H1 (cell line): ENCODE data around the gene KLHL21. TPM values are rescaled to one million over a fixed set of nuclear protein-coding genes. Genes with fewer than 3 reads are reported as not detected.

Experiments
- CTCF ChIA-PET: fragments of 300-600 bp; sonication (Branson Sonifier 250); formaldehyde crosslinking; loops from one replicate; lab custom pipeline; 2021; ENCODE audit not compliant: partially characterized antibody; lab: Charles Lee
- POLR2A ChIA-PET: fragments of 300-600 bp; sonication (Branson Sonifier 250); formaldehyde crosslinking; loops from one replicate; lab custom pipeline; 2021; ENCODE audit warnings: inconsistent platforms; ENCODE audit not compliant: partially characterized antibody; lab: Charles Lee
- DNase-seq, 2 experiments: peaks; one replicate each; pipeline versions ENCODE4 v3.0.0 to v3.0.0-alpha.2; 2010 to 2022; ENCODE audit warnings: low spot score in 2 of 2, low read depth in 1 of 2, mixed read lengths in 1 of 2
- FAIRE-seq: peaks from 2 replicates; lab custom pipeline; 2011; peaks lifted over from hg19 to GRCh38; lab: Jason Lieb, UNC
- H2AFZ ChIP-seq: 2 replicates; pipeline ENCODE4 v1.8.1; 2012; ENCODE audit warnings: low read length, inconsistent platforms
- H2AK5ac ChIP-seq: 2 replicates; pipeline ENCODE4 v1.6.1; 2013; ENCODE audit warnings: low read depth, low read length
- H2BK120ac ChIP-seq: replicated peaks from 2 replicates; pipeline ENCODE3; 2013; ENCODE audit warnings: low read depth, low read length, inconsistent platforms
- H2BK12ac ChIP-seq: 2 replicates; pipeline ENCODE4 v1.6.1; 2013; ENCODE audit warnings: low read depth, low read length
- H2BK15ac ChIP-seq: 2 replicates; pipeline ENCODE4 v1.6.1; 2013; ENCODE audit warnings: low read length
- H2BK20ac ChIP-seq: 2 replicates; pipeline ENCODE4 v1.6.1; 2013; ENCODE audit warnings: low read length
- H2BK5ac ChIP-seq: 2 replicates; pipeline ENCODE4 v1.6.1; 2013; ENCODE audit warnings: low read depth, low read length
- H3K14ac ChIP-seq: 2 replicates; pipeline ENCODE4 v1.6.1; 2013; ENCODE audit warnings: inconsistent platforms; ENCODE audit not compliant: insufficient read length
- H3K18ac ChIP-seq: 2 replicates; pipeline ENCODE4 v1.6.1; 2013; ENCODE audit warnings: low read length; ENCODE audit errors: extremely low read depth
- H3K23ac ChIP-seq: 2 replicates; pipeline ENCODE4 v1.6.1; 2013; ENCODE audit warnings: inconsistent platforms; ENCODE audit not compliant: insufficient read length
- H3K23me2 ChIP-seq: 2 replicates; pipeline ENCODE4 v1.6.1; 2013; ENCODE audit warnings: low read depth, low read length
- H3K27ac ChIP-seq: 2 replicates; pipeline ENCODE4 v1.6.1; 2011; ENCODE audit warnings: low read depth, low read length, inconsistent platforms
- H3K27me3 ChIP-seq, 4 experiments: replicated peaks in 1 of 4; 1 replicate in 1 of 4; 2 replicates in 3 of 4; pipeline versions ENCODE4 v1.6.1 to v1.8.1; 2011 to 2013; ENCODE audit warnings: low read length in 3 of 4, mild to moderate bottlenecking in 3 of 4, inconsistent platforms in 2 of 4, mixed read lengths in 2 of 4, moderate library complexity in 1 of 4; ENCODE audit not compliant: control insufficient read depth in 3 of 4, insufficient read depth in 3 of 4; ENCODE audit errors: extremely low read depth in 1 of 4
- H3K36me3 ChIP-seq, 4 experiments: 2 replicates each; pipeline versions ENCODE4 v1.6.1 to v1.8.1; 2011 to 2013; ENCODE audit warnings: mild to moderate bottlenecking in 4 of 4, low read length in 3 of 4, moderate library complexity in 2 of 4, control low read depth in 1 of 4, inconsistent platforms in 1 of 4; ENCODE audit not compliant: insufficient read depth in 4 of 4, control insufficient read depth in 2 of 4
- H3K4ac ChIP-seq: replicated peaks from 2 replicates; pipeline ENCODE3; 2013; ENCODE audit warnings: low read length, low read depth, mixed read lengths, inconsistent platforms; ENCODE audit not compliant: insufficient read length
- H3K4me1 ChIP-seq, 4 experiments: replicated peaks in 1 of 4; 1 replicate in 1 of 4; 2 replicates in 3 of 4; pipeline versions ENCODE4 v1.6.1 to v1.8.1; 2011 to 2013; ENCODE audit warnings: low read length in 3 of 4, inconsistent platforms in 2 of 4, mixed read lengths in 1 of 4; ENCODE audit not compliant: insufficient read depth in 4 of 4, control insufficient read depth in 3 of 4
- H3K4me2 ChIP-seq, 2 experiments: 2 replicates each; pipeline versions ENCODE4 v1.6.1 to v1.8.1; 2011 to 2013; ENCODE audit warnings: low read depth in 2 of 2, low read length in 2 of 2, control low read depth in 1 of 2, inconsistent platforms in 1 of 2, mild to moderate bottlenecking in 1 of 2; ENCODE audit not compliant: insufficient read depth in 1 of 2
- H3K4me3 ChIP-seq, 4 experiments: fragments of 200-600, 300-600 bp in 1 of 4; sonication (generic), shearing (Covaris generic), sonication (Bioruptor Twin) in 1 of 4; 2 replicates each; pipeline versions ENCODE4 v1.5.1 to v1.8.1; 2011 to 2016; ENCODE audit warnings: low read length in 4 of 4, low read depth in 3 of 4, control low read depth in 2 of 4, inconsistent platforms in 2 of 4, mild to moderate bottlenecking in 2 of 4, mixed read lengths in 1 of 4, moderate library complexity in 1 of 4; ENCODE audit not compliant: insufficient read depth in 2 of 4; ENCODE audit errors: extremely low read depth in 1 of 4
- H3K56ac ChIP-seq: replicated peaks from 2 replicates; pipeline ENCODE3; 2013; ENCODE audit warnings: low read depth, mild to moderate bottlenecking, mixed read lengths, low read length, inconsistent platforms; ENCODE audit not compliant: insufficient read length
- H3K79me1 ChIP-seq: 2 replicates; pipeline ENCODE4 v1.6.1; 2013; ENCODE audit warnings: low read depth, low read length, control low read depth
- H3K79me2 ChIP-seq, 2 experiments: 2 replicates each; pipeline versions ENCODE4 v1.6.1 to v1.8.1; 2012 to 2013; ENCODE audit warnings: low read length in 2 of 2, mild to moderate bottlenecking in 2 of 2, inconsistent platforms in 1 of 2; ENCODE audit not compliant: insufficient read depth in 2 of 2, control insufficient read depth in 1 of 2
- H3K9ac ChIP-seq, 4 experiments: replicated peaks in 1 of 4; 1 replicate in 1 of 4; 2 replicates in 3 of 4; pipeline versions ENCODE4 v1.6.1 to v1.8.1; 2011 to 2013; ENCODE audit warnings: low read depth in 3 of 4, low read length in 3 of 4, control low read depth in 2 of 4, mild to moderate bottlenecking in 2 of 4, moderate library complexity in 2 of 4, inconsistent platforms in 1 of 4; ENCODE audit errors: extremely low read depth in 1 of 4
- H3K9me3 ChIP-seq, 2 experiments: 2 replicates each; pipeline versions ENCODE4 v1.6.1 to v1.8.1; 2012 to 2013; ENCODE audit warnings: mild to moderate bottlenecking in 2 of 2, moderate library complexity in 2 of 2, control low read depth in 1 of 2, inconsistent platforms in 1 of 2, low read depth in 1 of 2, low read length in 1 of 2, mixed read lengths in 1 of 2; ENCODE audit not compliant: insufficient read depth in 2 of 2
- H4K20me1 ChIP-seq, 2 experiments: replicated peaks in 1 of 2; 2 replicates each; pipeline versions ENCODE3 to v1.8.1; 2011 to 2013; ENCODE audit warnings: inconsistent platforms in 2 of 2, low read length in 2 of 2, mild to moderate bottlenecking in 1 of 2; ENCODE audit not compliant: insufficient read depth in 2 of 2, control insufficient read depth in 1 of 2
- H4K5ac ChIP-seq: 2 replicates; pipeline ENCODE4 v1.6.1; 2013; ENCODE audit warnings: low read length, low read depth, mixed read lengths, inconsistent platforms; ENCODE audit not compliant: insufficient read length
- H4K8ac ChIP-seq: 2 replicates; pipeline ENCODE4 v1.8.0; 2013; ENCODE audit warnings: mild to moderate bottlenecking, moderate library complexity, low read length, inconsistent platforms; ENCODE audit not compliant: insufficient read depth; ENCODE audit errors: extremely low read depth
- H4K91ac ChIP-seq: replicated peaks from 2 replicates; pipeline ENCODE3; 2013; ENCODE audit warnings: low read length, mixed read lengths, inconsistent platforms; ENCODE audit not compliant: insufficient read length
- CHD1 ChIP-seq: IDR thresholded peaks from 2 replicates; pipeline ENCODE4 v1.6.1; 2012; ENCODE audit warnings: low read depth, low read length, improper control_type of control experiment
- EGR1 ChIP-seq: IDR thresholded peaks from 2 replicates; pipeline ENCODE4 v1.6.1; 2011; ENCODE audit warnings: low read depth, low read length, borderline replicate concordance
- HDAC6 ChIP-seq: IDR thresholded peaks from one replicate; pipeline ENCODE4 v1.7.1; 2012; ENCODE audit warnings: low read depth, mild to moderate bottlenecking, inconsistent platforms, low read length, moderate library complexity
- RNF2 ChIP-seq: fragments of 200-900, 300-1000 bp; sonication (generic); IDR thresholded peaks from 2 replicates; pipeline ENCODE4 v1.7.1; 2016; ENCODE audit warnings: borderline replicate concordance, low read depth, mild to moderate bottlenecking, antibody characterized with exemption, low read length; ENCODE audit not compliant: poor library complexity, severe bottlenecking; ENCODE audit errors: missing control alignments
- TBP ChIP-seq: IDR thresholded peaks from 2 replicates; pipeline ENCODE4 v1.6.1; 2011; ENCODE audit warnings: low read depth, low read length, improper control_type of control experiment
- TEAD4 ChIP-seq: IDR thresholded peaks from 2 replicates; pipeline ENCODE4 v1.6.1; 2012; ENCODE audit warnings: low read depth, low read length, inconsistent platforms, mixed read lengths
- YY1 ChIP-seq: IDR thresholded peaks from 2 replicates; pipeline ENCODE4 v1.6.1; 2011; ENCODE audit warnings: low read depth, mild to moderate bottlenecking, low read length
- WGBS, 2 experiments: shearing (Covaris generic) in 1 of 2; methylation state at CpG; one replicate each; pipeline versions ENCODE4 v1.1.6 to v1.1.7; 2013 to 2015; ENCODE audit warnings: low lambda C conversion rate in 2 of 2, mixed read lengths in 2 of 2, inconsistent platforms in 1 of 2, low coverage in 1 of 2, missing lambda C conversion rate in 1 of 2; ENCODE audit not compliant: insufficient replicate concordance in 2 of 2, insufficient coverage in 1 of 2, insufficient read length in 1 of 2; ENCODE audit errors: extremely low coverage in 1 of 2, missing lambda C conversion rate in 1 of 2; 5-methylcytosine and 5-hydroxymethylcytosine counted together
- polyA plus RNA-seq, 7 experiments: library from polyadenylated mRNA; depleted of rRNA in 3 of 7; stranded (reverse) in 5 of 7; unstranded in 2 of 7; fragments of >200 nt in 5 of 7; fragments of 200-250 nt in 2 of 7; gene quantifications; 1 replicate in 5 of 7; 2 replicates in 1 of 7; 4 replicates in 1 of 7; pipeline versions ENCODE4 v1.2.1 to v1.2.3, GENCODE V29; 2011 to 2013; ENCODE audit warnings: missing spikeins in 2 of 7, mixed read lengths in 2 of 7
- total RNA-seq: library from RNA; stranded (reverse); fragmentation: NEBNext Ultra II Directional; extraction: Animal tissue kit (Norgen Biotek cat#: 25700); gene quantifications from 2 replicates; pipeline ENCODE4 v1.2.1, GENCODE V29; 2021

Gene KLHL21
- total and polyA plus RNA-seq, 2 of the 8 experiments (the other 6 are each of a cell fraction or from before 2014, with no cell fraction given): 11.9 to 22.3 TPM

- peaks cover 13 to 56% (median 32%) of the 10 kb centered on the region in 4 experiments for H3K36me3 ChIP-seq
- H4K8ac ChIP-seq: no peak overlapping the region
- no peak for DNase-seq
- no peak overlapping the region for H3K9ac ChIP-seq
- H3K9me3 ChIP-seq: no peaks in the 10 kb centered on the region
- CTCF ChIA-PET: interaction anchor here (0.6 to 4.7 kb wide), 9 partner anchors 9 to 132 kb away, joined by 3 to 21 read pairs (median 4); partner anchors contain the start of gene PLEKHG5
- H3K23ac ChIP-seq: no peak overlapping the region
- peaks cover 0 to 48% of the 10 kb centered on the region in 2 experiments; a peak in 3 of 4 replicates for H3K79me2 ChIP-seq
- POLR2A ChIA-PET: interaction anchor here (1.8 to 14.3 kb wide), 5 partner anchors 8 to 23 kb away, joined by 6 to 175 read pairs (median 13); partner anchors contain the start of genes KLHL21 and PHF13
- H2BK20ac ChIP-seq: no peak overlapping the region
- H3K4ac ChIP-seq: no peak overlapping the region
- no peaks in the 10 kb centered on the region for H3K27me3 ChIP-seq
- no peak overlapping the region for H3K4me2 ChIP-seq
- H3K4me1 ChIP-seq: 0 out of 7 replicates have a peak, but pooled peaks cover 0 to 2% (median 0%) of the 10 kb centered on the region in 4 experiments
- FAIRE-seq: no peak
- no peak overlapping the region for H3K14ac ChIP-seq
- no peak overlapping the region for H3K56ac ChIP-seq
- H2AFZ ChIP-seq: no peak overlapping the region
- no peak overlapping the region for H2BK5ac ChIP-seq
- H2AK5ac ChIP-seq: no peak overlapping the region
- H3K27ac ChIP-seq: no peak overlapping the region
- H2BK12ac ChIP-seq: no peak overlapping the region
- H2BK15ac ChIP-seq: no peak overlapping the region
- H2BK120ac ChIP-seq: no peak overlapping the region
- no peak overlapping the region for H4K91ac ChIP-seq
- peaks cover 4% of the 10 kb centered on the region; the same call in 1 of the 2 replicates for H3K79me1 ChIP-seq
- no peak overlapping the region for H4K5ac ChIP-seq
- H4K20me1 ChIP-seq: peaks cover 11 to 18% of the 10 kb centered on the region in 2 experiments
- no peak overlapping the region for H3K4me3 ChIP-seq
- WGBS, 2 experiments: 91% methylated on average over 14 of the region's 14 CpGs; no CpG with 5 or more reads in 1 of the 2 experiments
- no peak overlapping the region for H3K18ac ChIP-seq
- no peaks in the 10 kb centered on the region; the same call in 1 of the 2 replicates for H3K23me2 ChIP-seq
- TF ChIP-seq RNF2 (no peak), CHD1 (no peak), EGR1 (no peak), YY1 (no peak), TEAD4 (no peak), HDAC6 (no peak), TBP (no peak)
Measured at GRCh38 chr1:6623269-6623965, 20.7 kb upstream of the KLHL21 start.
